Upper lobe of right lung (tissue), 1 donor: ENCODE measurements around the gene EPHA3. TPM values are rescaled to one million over a fixed set of nuclear protein-coding genes. Genes with fewer than 3 reads are reported as not detected.

ENCODE experiments used
- ATAC-seq: fragments of 200-7000 bp; cut with Tn5 transposase; one replicate; pipeline ENCODE4 v1.9.1; 2020; ENCODE audit warnings: mild to moderate bottlenecking, moderate library complexity
- DNase-seq: peaks from one replicate; pipeline ENCODE4 v3.0.0-alpha.2; 2020
- H3K27ac ChIP-seq: fragments of 200-600 bp; one replicate; pipeline ENCODE4 v1.8.0; 2022
- H3K27me3 ChIP-seq: fragments of 200-600 bp; one replicate; pipeline ENCODE4 v1.8.0; 2022; ENCODE audit warnings: mild to moderate bottlenecking
- H3K36me3 ChIP-seq: fragments of 200-600 bp; one replicate; pipeline ENCODE4 v1.8.0; 2022
- H3K4me1 ChIP-seq: fragments of 200-600 bp; one replicate; pipeline ENCODE4 v1.8.0; 2022
- H3K4me3 ChIP-seq: fragments of 200-600 bp; one replicate; pipeline ENCODE4 v1.8.0; 2022; ENCODE audit warnings: mild to moderate bottlenecking
- H3K9me3 ChIP-seq: fragments of 200-600 bp; one replicate; pipeline ENCODE4 v1.8.0; 2022
- CTCF ChIP-seq: fragments of 200-600 bp; IDR thresholded peaks from one replicate; pipeline ENCODE4 v1.8.0; 2022; ENCODE audit warnings: antibody characterized with exemption
- intact Hi-C: fragments of 100-400 bp; cut with DNase I; formaldehyde crosslinking; loops from one replicate; pipeline ENCODE4 v1.11.0; 2022
- total RNA-seq: library from RNA; stranded (reverse); fragmentation: NEBNext Ultra II Directional; extraction: Animal tissue kit (Norgen Biotek cat#: 25700); gene quantifications from one replicate; pipeline ENCODE4 v1.2.1, GENCODE V29; 2021
- donor health status: DM: no; HTN: yes; CAD: no; lungs with severe emphysema.

Gene EPHA3
- total RNA-seq, 1 donor from 2014 or later: 5.1 TPM

GRCh38 chr3:89411201-89411600 is 303.8 kb downstream of the EPHA3 start:
- TF ChIP-seq CTCF: no peak
- ATAC-seq (no peak), DNase-seq (no peak)
- Histone ChIP-seq H3K36me3 (no peaks in the 10 kb centered on the region), H3K9me3 (no peaks in the 10 kb centered on the region), H3K27me3 (no peaks in the 10 kb centered on the region), H3K4me3 (no peak overlapping the region), H3K4me1 (no peaks in the 10 kb centered on the region), H3K27ac (no peak overlapping the region)
- intact Hi-C loops: no loop called here

- ATAC-seq (no peak), DNase-seq (no peak)
- H3K9me3 ChIP-seq: no peaks in the 10 kb centered on the region
- no peak overlapping the region for H3K4me3 ChIP-seq
- no peaks in the 10 kb centered on the region for H3K27me3 ChIP-seq
- intact Hi-C loops: no loop called here
- no peak for TF ChIP-seq CTCF
- no peaks in the 10 kb centered on the region for H3K4me1 ChIP-seq
- no peak overlapping the region for H3K27ac ChIP-seq
- H3K36me3 ChIP-seq: no peaks in the 10 kb centered on the region
Observed at GRCh38 chr3:89414270-89414669, 306.8 kb downstream of the EPHA3 start.

GRCh38 chr3:89419647-89420241 is 312.3 kb downstream of the EPHA3 start:
- no peaks in the 10 kb centered on the region for H3K9me3 ChIP-seq
- no peaks in the 10 kb centered on the region for H3K4me1 ChIP-seq
- intact Hi-C loops: no loop called here
- no peak overlapping the region for H3K4me3 ChIP-seq
- no peak for TF ChIP-seq CTCF
- H3K27ac ChIP-seq: no peak overlapping the region
- DNase-seq (no peak), ATAC-seq (no peak)
- H3K27me3 ChIP-seq: no peaks in the 10 kb centered on the region
- H3K36me3 ChIP-seq: no peaks in the 10 kb centered on the region

GRCh38 chr3:89426060-89426459 is 318.6 kb downstream of the EPHA3 start:
- no peaks in the 10 kb centered on the region for H3K27me3 ChIP-seq
- H3K36me3 ChIP-seq: no peaks in the 10 kb centered on the region
- intact Hi-C loops: no loop called here
- no peak overlapping the region for H3K27ac ChIP-seq
- no peak for TF ChIP-seq CTCF
- ATAC-seq: no peak
- DNase-seq: no peak
- H3K4me1 ChIP-seq: no peaks in the 10 kb centered on the region
- H3K9me3 ChIP-seq: no peaks in the 10 kb centered on the region
- no peak overlapping the region for H3K4me3 ChIP-seq

- Histone ChIP-seq H3K27ac (no peak overlapping the region), H3K9me3 (no peaks in the 10 kb centered on the region), H3K4me1 (no peaks in the 10 kb centered on the region), H3K27me3 (no peaks in the 10 kb centered on the region), H3K36me3 (no peaks in the 10 kb centered on the region), H3K4me3 (no peak overlapping the region)
- no peak for DNase-seq
- no peak for TF ChIP-seq CTCF
- intact Hi-C loops: no loop called here
- ATAC-seq: no peak
Observed at GRCh38 chr3:89434621-89435380, 327.4 kb downstream of the EPHA3 start.
